Thyroid gland (tissue), 4 donors: ENCODE data around the gene ROCK2.

Experiments
- CTCF ChIP-seq, 6 experiments: fragments of 200-600 bp in 3 of 6; fragments of 450-650 bp in 3 of 6; sonication (generic) in 3 of 6; IDR thresholded peaks; one replicate each; pipeline ENCODE4 v1.5.1; 2016 to 2019; ENCODE audit warnings: antibody characterized with exemption in 6 of 6, mild to moderate bottlenecking in 2 of 6, inconsistent platforms in 1 of 6, moderate library complexity in 1 of 6
- POLR2A ChIP-seq, 2 donors: fragments of 450-650 bp; IDR thresholded peaks; one replicate each; pipeline ENCODE4 v1.6.1; 2017; ENCODE audit warnings: antibody characterized with exemption in 2 of 2, mild to moderate bottlenecking in 2 of 2, moderate library complexity in 1 of 2

GRCh38 chr2:11260979-11261378, 83.5 kb downstream of the ROCK2 start:
- TF ChIP-seq CTCF (IDR thresholded peaks at IDR 0.05) (no peak), POLR2A (IDR thresholded peaks at IDR 0.05) (no peak)
